ENCODE data around the gene FLOT2.

Gene FLOT2

DNA sequence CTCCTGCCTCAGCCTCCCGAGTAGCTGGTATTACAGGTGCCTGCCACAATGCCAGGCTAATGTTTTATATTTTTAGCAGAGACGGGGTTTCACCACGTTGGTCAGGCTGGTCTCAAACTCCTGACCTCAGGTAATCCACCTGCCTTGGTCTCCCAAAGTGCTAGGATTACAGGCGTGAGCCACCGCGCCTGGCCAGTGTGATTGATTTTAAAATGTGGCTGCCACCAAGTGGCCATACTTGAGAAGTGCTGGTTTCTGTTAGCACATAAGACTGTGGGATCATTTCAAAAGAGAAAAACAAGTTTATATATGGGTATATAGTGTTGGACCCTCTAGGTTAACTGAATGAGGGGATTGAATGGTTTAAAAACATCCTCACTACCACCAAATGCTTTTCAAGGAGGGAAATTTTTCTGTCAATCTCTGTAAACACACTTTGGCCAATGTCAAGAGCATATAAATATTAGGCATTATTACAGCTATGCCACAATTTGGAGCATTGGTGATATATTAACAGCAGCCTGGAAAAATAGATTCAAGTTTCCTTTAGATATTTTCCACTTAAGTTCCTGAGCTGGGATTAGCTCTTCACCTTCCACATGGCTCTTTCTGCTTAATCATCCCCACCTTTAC, 18.9 kb upstream of the FLOT2 start:
- Histone ChIP-seq H3K36me3 (ENCODE audit: control insufficient read depth, insufficient read depth, low read length) (peaks cover 100% of the 10 kb centered on the region), H3K27ac (ENCODE audit: low read depth, low read length, severe bottlenecking) (no peak overlapping the region), H3K4me3 (ENCODE audit: extremely low read depth, insufficient read depth, low read length, poor library complexity, severe bottlenecking) (no peak overlapping the region), H3K9me3 (ENCODE audit: control insufficient read depth, low read length) (no peaks in the 10 kb centered on the region), H3K4me1 (ENCODE audit: control insufficient read depth, insufficient read depth, low read length, poor library complexity, severe bottlenecking) (no peaks in the 10 kb centered on the region)
- 78 to 81% methylated on average over 6 of the region's 6 CpGs for WGBS, 2 experiments (ENCODE audit: insufficient coverage in 2 of 2)

DNA sequence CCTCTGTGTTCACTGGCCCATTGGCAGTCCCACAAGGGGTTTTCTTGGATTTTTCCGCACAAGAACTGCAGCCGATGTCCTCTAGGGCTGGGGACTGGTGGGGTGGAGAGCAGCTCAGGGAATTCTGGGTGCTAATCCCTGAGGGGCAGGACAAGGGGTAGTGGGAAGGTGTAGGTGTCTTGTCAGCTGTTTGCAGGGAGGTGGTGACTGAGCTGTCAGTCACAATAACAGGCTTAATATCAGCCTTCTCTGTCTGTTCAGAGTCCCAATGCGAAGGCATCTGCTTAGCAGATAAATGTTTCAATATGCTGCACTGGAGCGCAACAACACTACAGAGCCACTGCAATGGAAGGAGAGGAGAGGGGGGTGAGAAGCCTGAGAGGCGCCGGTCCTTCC, 15.4 kb upstream of the FLOT2 start:
- Histone ChIP-seq H3K4me3 (ENCODE audit: extremely low read depth, insufficient read depth, low read length, poor library complexity, severe bottlenecking) (no peak overlapping the region), H3K9me3 (ENCODE audit: control insufficient read depth, low read length) (no peaks in the 10 kb centered on the region), H3K36me3 (ENCODE audit: control insufficient read depth, insufficient read depth, low read length) (peaks cover 100% of the 10 kb centered on the region), H3K27ac (ENCODE audit: low read depth, low read length, severe bottlenecking) (no peak overlapping the region), H3K4me1 (ENCODE audit: control insufficient read depth, insufficient read depth, low read length, poor library complexity, severe bottlenecking) (peaks cover 7% of the 10 kb centered on the region)
- 95 to 96% methylated on average over 4 to 5 of the region's 6 CpGs for WGBS, 2 experiments (ENCODE audit: insufficient coverage in 2 of 2)

- H3K36me3 ChIP-seq (ENCODE audit: control insufficient read depth, insufficient read depth, low read length), result peaks cover 100% of the 10 kb centered on the region
- WGBS, 2 experiments (ENCODE audit: insufficient coverage in 2 of 2), result 95 to 99% methylated on average over 15 to 19 of the region's 20 CpGs
These were observed 14.9 kb upstream of the FLOT2 start for GRCh38 chr17:28912281-28912937.

GRCh38 chr17:28911411-28912045, 14.0 kb upstream of the FLOT2 start:
- no peak overlapping the region for H3K4me3 ChIP-seq (ENCODE audit: extremely low read depth, insufficient read depth, low read length, poor library complexity, severe bottlenecking)
- 94 to 97% methylated on average over 12 to 13 of the region's 13 CpGs for WGBS, 2 experiments (ENCODE audit: insufficient coverage in 2 of 2)
- H3K36me3 ChIP-seq (ENCODE audit: control insufficient read depth, insufficient read depth, low read length), result peaks cover 100% of the 10 kb centered on the region
- H3K9me3 ChIP-seq (ENCODE audit: control insufficient read depth, low read length), result no peaks in the 10 kb centered on the region
- H3K4me1 ChIP-seq (ENCODE audit: control insufficient read depth, insufficient read depth, low read length, poor library complexity, severe bottlenecking), result peaks cover 7% of the 10 kb centered on the region
- H3K27ac ChIP-seq (ENCODE audit: low read depth, low read length, severe bottlenecking), result no peak overlapping the region

More at GRCh38 chr17:28912281-28912937, 14.9 kb upstream of the FLOT2 start:
- Histone ChIP-seq H3K4me3 (ENCODE audit: extremely low read depth, insufficient read depth, low read length, poor library complexity, severe bottlenecking) (no peak overlapping the region), H3K4me1 (ENCODE audit: control insufficient read depth, insufficient read depth, low read length, poor library complexity, severe bottlenecking) (peaks cover 7% of the 10 kb centered on the region), H3K27ac (ENCODE audit: low read depth, low read length, severe bottlenecking) (no peak overlapping the region), H3K9me3 (ENCODE audit: control insufficient read depth, low read length) (no peaks in the 10 kb centered on the region)

- Histone ChIP-seq H3K9me3 (ENCODE audit: control insufficient read depth, low read length) (no peaks in the 10 kb centered on the region), H3K4me1 (ENCODE audit: control insufficient read depth, insufficient read depth, low read length, poor library complexity, severe bottlenecking) (peaks cover 7% of the 10 kb centered on the region), H3K4me3 (ENCODE audit: extremely low read depth, insufficient read depth, low read length, poor library complexity, severe bottlenecking) (no peak overlapping the region), H3K36me3 (ENCODE audit: control insufficient read depth, insufficient read depth, low read length) (peaks cover 100% of the 10 kb centered on the region), H3K27ac (ENCODE audit: low read depth, low read length, severe bottlenecking) (no peak overlapping the region)
- WGBS, 2 experiments (ENCODE audit: insufficient coverage in 2 of 2), result no CpG with 5 or more reads among the region's 1 CpG
These were observed 13.0 kb upstream of the FLOT2 start for GRCh38 chr17:28910534-28910933.

GRCh38 chr17:28908640-28909167, 11.2 kb upstream of the FLOT2 start:
- H3K4me1 ChIP-seq (ENCODE audit: control insufficient read depth, insufficient read depth, low read length, poor library complexity, severe bottlenecking), result peaks cover 7% of the 10 kb centered on the region
- peaks cover 90% of the 10 kb centered on the region for H3K36me3 ChIP-seq (ENCODE audit: control insufficient read depth, insufficient read depth, low read length)
- H3K9me3 ChIP-seq (ENCODE audit: control insufficient read depth, low read length), result no peaks in the 10 kb centered on the region
- H3K27ac ChIP-seq (ENCODE audit: low read depth, low read length, severe bottlenecking), result no peak overlapping the region
- no peak overlapping the region for H3K4me3 ChIP-seq (ENCODE audit: extremely low read depth, insufficient read depth, low read length, poor library complexity, severe bottlenecking)
- 97% methylated on average over 3 to 4 of the region's 6 CpGs for WGBS, 2 experiments (ENCODE audit: insufficient coverage in 2 of 2)

DNA sequence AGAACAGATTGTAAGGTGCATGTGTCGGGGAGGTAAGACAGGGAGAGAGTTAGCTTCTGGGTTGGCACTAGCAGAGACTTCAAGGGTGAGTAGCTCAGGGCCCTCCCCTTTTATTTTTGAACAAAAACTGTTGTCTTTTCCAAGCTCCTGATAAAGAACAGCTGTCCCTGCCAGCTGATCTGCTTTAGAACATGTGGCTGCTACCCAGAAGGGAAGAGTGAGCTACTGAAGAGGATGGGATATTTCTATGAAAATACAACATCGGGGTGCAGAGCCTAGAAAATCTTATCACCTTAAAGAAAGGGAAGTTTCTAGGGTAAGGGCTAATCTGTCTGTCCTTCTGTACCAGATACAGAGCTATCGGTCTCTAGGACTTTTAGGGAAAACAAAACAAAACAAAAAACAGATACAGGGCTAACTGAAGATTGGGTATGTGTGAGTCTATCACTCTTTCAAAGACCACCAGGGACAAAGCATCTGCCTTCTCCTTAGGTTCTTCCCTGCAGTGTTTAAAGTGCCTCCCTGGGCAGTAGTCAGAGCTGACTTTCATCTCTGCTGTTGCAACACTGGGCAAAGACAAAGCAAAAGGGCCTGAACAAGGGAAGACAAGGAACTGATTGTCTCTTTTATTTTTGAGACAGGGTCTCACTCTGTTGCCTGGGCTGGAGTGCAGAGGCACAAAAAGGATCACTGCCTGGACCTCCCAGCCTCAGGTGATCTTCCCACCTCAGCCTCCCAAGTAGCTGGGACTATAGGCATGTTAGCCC, 10.4 kb upstream of the FLOT2 start:
- H3K9me3 ChIP-seq (ENCODE audit: control insufficient read depth, low read length), result no peaks in the 10 kb centered on the region
- H3K36me3 ChIP-seq (ENCODE audit: control insufficient read depth, insufficient read depth, low read length), result peaks cover 81% of the 10 kb centered on the region
- no peak overlapping the region for H3K27ac ChIP-seq (ENCODE audit: low read depth, low read length, severe bottlenecking)
- peaks cover 7% of the 10 kb centered on the region for H3K4me1 ChIP-seq (ENCODE audit: control insufficient read depth, insufficient read depth, low read length, poor library complexity, severe bottlenecking)
- WGBS, 2 experiments (ENCODE audit: insufficient coverage in 2 of 2), result 77 to 88% methylated on average over 1 to 2 of the region's 3 CpGs
- H3K4me3 ChIP-seq (ENCODE audit: extremely low read depth, insufficient read depth, low read length, poor library complexity, severe bottlenecking), result no peak overlapping the region

DNA sequence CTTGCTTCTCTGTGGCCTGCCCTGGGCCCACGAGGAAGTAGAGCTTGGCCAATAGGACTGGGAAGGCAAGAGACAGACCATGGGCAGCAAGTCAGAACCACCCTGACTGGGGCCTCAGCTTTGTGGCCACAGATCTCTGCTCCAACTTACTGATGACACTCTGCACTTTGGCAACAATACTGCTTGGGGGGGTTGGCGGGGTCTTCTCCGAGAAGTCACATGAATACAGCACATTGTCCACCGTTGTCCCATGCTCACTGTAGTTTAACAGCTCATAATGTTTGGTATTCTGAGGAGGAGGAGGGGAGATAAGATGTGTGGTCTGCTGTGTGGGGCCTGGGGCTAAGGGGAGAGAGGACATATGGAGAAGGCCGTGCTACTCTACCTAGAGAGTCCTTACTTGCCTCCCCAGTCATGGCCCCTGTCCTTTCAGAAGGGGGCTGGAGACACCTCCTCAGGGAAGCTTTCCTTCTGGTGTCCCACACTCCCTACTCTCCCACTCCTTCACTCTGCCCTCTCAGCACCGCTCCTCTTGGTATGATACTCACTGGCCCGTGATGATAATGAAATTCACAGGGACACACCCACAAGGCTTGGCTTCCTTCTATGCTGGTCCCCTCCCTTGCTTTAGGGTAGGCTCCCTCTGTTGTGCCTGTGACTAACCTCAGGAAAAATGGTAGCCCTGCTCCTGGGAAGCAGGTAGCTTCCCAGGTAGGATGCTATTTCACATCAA, 9.3 kb upstream of the FLOT2 start:
- peaks cover 71% of the 10 kb centered on the region for H3K36me3 ChIP-seq (ENCODE audit: control insufficient read depth, insufficient read depth, low read length)
- no peak overlapping the region for H3K27ac ChIP-seq (ENCODE audit: low read depth, low read length, severe bottlenecking)
- H3K9me3 ChIP-seq (ENCODE audit: control insufficient read depth, low read length), result no peaks in the 10 kb centered on the region
- 92% methylated on average over 4 to 5 of the region's 7 CpGs for WGBS, 2 experiments (ENCODE audit: insufficient coverage in 2 of 2)
- no peak overlapping the region for H3K4me3 ChIP-seq (ENCODE audit: extremely low read depth, insufficient read depth, low read length, poor library complexity, severe bottlenecking)
- peaks cover 8% of the 10 kb centered on the region for H3K4me1 ChIP-seq (ENCODE audit: control insufficient read depth, insufficient read depth, low read length, poor library complexity, severe bottlenecking)

- 97 to 100% methylated on average over 9 of the region's 9 CpGs for WGBS, 2 experiments (ENCODE audit: insufficient coverage in 2 of 2)
- Histone ChIP-seq H3K4me1 (ENCODE audit: control insufficient read depth, insufficient read depth, low read length, poor library complexity, severe bottlenecking) (peaks cover 14% of the 10 kb centered on the region), H3K4me3 (ENCODE audit: extremely low read depth, insufficient read depth, low read length, poor library complexity, severe bottlenecking) (no peak overlapping the region), H3K27ac (ENCODE audit: low read depth, low read length, severe bottlenecking) (no peak overlapping the region), H3K9me3 (ENCODE audit: control insufficient read depth, low read length) (no peaks in the 10 kb centered on the region), H3K36me3 (ENCODE audit: control insufficient read depth, insufficient read depth, low read length) (peaks cover 66% of the 10 kb centered on the region)
These were observed 8.7 kb upstream of the FLOT2 start for GRCh38 chr17:28906276-28906675.

GRCh38 chr17:28904800-28905199, 7.3 kb upstream of the FLOT2 start:
- H3K4me1 ChIP-seq (ENCODE audit: control insufficient read depth, insufficient read depth, low read length, poor library complexity, severe bottlenecking), result peaks cover 16% of the 10 kb centered on the region
- WGBS, 2 experiments (ENCODE audit: insufficient coverage in 2 of 2), result 83 to 90% methylated on average over 2 to 3 of the region's 4 CpGs
- H3K27ac ChIP-seq (ENCODE audit: low read depth, low read length, severe bottlenecking), result no peak overlapping the region
- peaks cover 62% of the 10 kb centered on the region for H3K36me3 ChIP-seq (ENCODE audit: control insufficient read depth, insufficient read depth, low read length)
- no peaks in the 10 kb centered on the region for H3K9me3 ChIP-seq (ENCODE audit: control insufficient read depth, low read length)
- no peak overlapping the region for H3K4me3 ChIP-seq (ENCODE audit: extremely low read depth, insufficient read depth, low read length, poor library complexity, severe bottlenecking)
